Aorta (tissue), 5 donors: ENCODE data around the gene YWHAG. TPM values are rescaled to one million over a fixed set of nuclear protein-coding genes. Genes with fewer than 3 reads are reported as not detected.

Experiments
- ATAC-seq: fragments of 200-7000 bp; cut with Tn5 transposase; one replicate; pipeline ENCODE4 v1.9.1; 2022; ENCODE audit warnings: moderate library complexity; ENCODE audit not compliant: low FRiP score
- DNase-seq, 2 donors: peaks; one replicate each; pipeline ENCODE4 v3.0.0-alpha.2; 2020
- H3K27ac ChIP-seq, 2 donors: one replicate each; pipeline ENCODE4 v1.5.1; 2013; ENCODE audit warnings: low read length in 2 of 2, mild to moderate bottlenecking in 2 of 2, moderate library complexity in 2 of 2, control low read depth in 1 of 2, inconsistent platforms in 1 of 2, low read depth in 1 of 2
- H3K27me3 ChIP-seq, 2 donors: one replicate each; pipeline ENCODE4 v1.6.1; 2013; ENCODE audit warnings: control low read depth in 1 of 2, low read length in 1 of 2, mild to moderate bottlenecking in 1 of 2, moderate library complexity in 1 of 2; ENCODE audit not compliant: insufficient read depth in 2 of 2, control insufficient read depth in 1 of 2
- H3K36me3 ChIP-seq, 2 donors: one replicate each; pipeline ENCODE4 v1.6.1; 2013; ENCODE audit warnings: control low read depth in 1 of 2, low read length in 1 of 2, mild to moderate bottlenecking in 1 of 2; ENCODE audit not compliant: insufficient read depth in 2 of 2, control insufficient read depth in 1 of 2
- H3K4me1 ChIP-seq, 2 donors: one replicate each; pipeline ENCODE4 v1.6.1; 2013; ENCODE audit warnings: low read length in 2 of 2, control low read depth in 1 of 2, mild to moderate bottlenecking in 1 of 2, moderate library complexity in 1 of 2; ENCODE audit not compliant: insufficient read depth in 2 of 2, control insufficient read depth in 1 of 2
- H3K4me3 ChIP-seq, 2 donors: one replicate each; pipeline ENCODE4 v1.5.1; 2013; ENCODE audit warnings: low read length in 2 of 2, control low read depth in 1 of 2, mild to moderate bottlenecking in 1 of 2
- H3K9me3 ChIP-seq: one replicate; pipeline ENCODE4 v1.6.1; 2013; ENCODE audit warnings: mild to moderate bottlenecking, low read length; ENCODE audit not compliant: control insufficient read depth
- WGBS, 2 donors: extraction: QIAGEN DNeasy Blood & Tissue Kit; methylation state at CpG; one replicate each; pipeline ENCODE4 v1.1.7; 2013; 5-methylcytosine and 5-hydroxymethylcytosine counted together
- intact Hi-C, 2 donors: fragments of 100-400 bp; cut with DNase I; formaldehyde crosslinking; loops; one replicate each; pipeline versions ENCODE4 v1.14.2 to v1.15.0; 2022
- polyA plus RNA-seq, 2 donors: library from polyadenylated mRNA; stranded (reverse); fragments of 200-250 nt; gene quantifications; one replicate each; pipeline ENCODE4 v1.2.3, GENCODE V29; 2013
- total RNA-seq, 2 donors: library from RNA; stranded (reverse); fragmentation: NEBNext Ultra II Directional; extraction: Animal tissue kit (Norgen Biotek cat#: 25700); gene quantifications; one replicate each; pipeline ENCODE4 v1.2.1, GENCODE V29; 2021
- donor health status: healthy with polysubstance abuse.
- donor health status: Bipolar disorder and iron deficiency.
- donor health status: DM: no; HTN: no; CAD: no.
- donor health status: DM: no; HTN: no; CAD: no.
- donor health status: DM: yes; HTN: yes; CAD: no.

YWHAG gene
- total and polyA plus RNA-seq, 4 donors: 40.0 to 121 (median 81.1) TPM

- no peaks in the 10 kb centered on the region for H3K9me3 ChIP-seq
- no peaks in the 10 kb centered on the region for H3K27me3 ChIP-seq
- H3K4me1 ChIP-seq: no peaks in the 10 kb centered on the region
- DNase-seq (peak in 1 of 2 donors; percentile 84), ATAC-seq (peak; percentile 61)
- 2% methylated on average over 61 to 98 of the region's 98 CpGs for WGBS, 2 donors
- intact Hi-C loops: loop anchor here (5.0 to 10.0 kb wide), 2 partner anchors 35 to 108 kb away; no protein-coding TSS in a partner anchor
- no peaks in the 10 kb centered on the region for H3K36me3 ChIP-seq
- H3K27ac ChIP-seq: no peak overlapping the region
- H3K4me3 ChIP-seq: peak overlapping the region; percentile 33 to 40
Measured at GRCh38 chr7:76282344-76283253, 76.2 kb downstream of the YWHAG start.

GRCh38 chr7:76281706-76282343 lies 77.0 kb downstream of the YWHAG start:
- 1 to 6% methylated on average over 8 to 36 of the region's 36 CpGs for WGBS, 2 donors
- no peak for ATAC-seq
- peak in 1 of 2 donors; percentile 76 for DNase-seq
- H3K9me3 ChIP-seq: no peaks in the 10 kb centered on the region
- intact Hi-C loops: loop anchor here (5.0 to 10.0 kb wide), 2 partner anchors 35 to 107 kb away; no protein-coding TSS in a partner anchor
- H3K27ac ChIP-seq: no peak overlapping the region
- H3K4me3 ChIP-seq: peak overlapping the region; percentile 35 to 58
- H3K27me3 ChIP-seq: no peaks in the 10 kb centered on the region
- H3K36me3 ChIP-seq: no peaks in the 10 kb centered on the region
- H3K4me1 ChIP-seq: no peaks in the 10 kb centered on the region

GRCh38 chr7:76281006-76281705 lies 77.6 kb downstream of the YWHAG start:
- H3K4me1 ChIP-seq: no peaks in the 10 kb centered on the region
- ATAC-seq (no peak), DNase-seq (peak in 1 of 2 donors; percentile 80)
- 2 to 4% methylated on average over 21 to 63 of the region's 63 CpGs for WGBS, 2 donors
- peak overlapping the region; percentile 35 to 58 for H3K4me3 ChIP-seq
- no peaks in the 10 kb centered on the region for H3K36me3 ChIP-seq
- H3K27me3 ChIP-seq: no peaks in the 10 kb centered on the region
- intact Hi-C loops: loop anchor here (5.0 to 10.0 kb wide), 2 partner anchors 36 to 106 kb away; no protein-coding TSS in a partner anchor
- H3K27ac ChIP-seq: no peak overlapping the region
- no peaks in the 10 kb centered on the region for H3K9me3 ChIP-seq

- intact Hi-C loops: loop anchor here (5.0 to 10.0 kb wide), 2 partner anchors 37 to 106 kb away; no protein-coding TSS in a partner anchor
- Histone ChIP-seq H3K36me3 (no peaks in the 10 kb centered on the region), H3K4me3 (no peak overlapping the region), H3K4me1 (no peaks in the 10 kb centered on the region), H3K9me3 (no peaks in the 10 kb centered on the region), H3K27ac (no peak overlapping the region), H3K27me3 (no peaks in the 10 kb centered on the region)
- ATAC-seq (no peak), DNase-seq (peak in 1 of 2 donors; percentile 73)
- WGBS, 2 donors: 14 to 16% methylated on average over 12 to 25 of the region's 25 CpGs
Measured at GRCh38 chr7:76280408-76280807, 78.4 kb downstream of the YWHAG start.

- intact Hi-C loops: no loop called here
- H3K27ac ChIP-seq: no peak overlapping the region
- 93 to 99% methylated on average over 1 of the region's 1 CpG for WGBS, 2 donors
- no peaks in the 10 kb centered on the region for H3K4me1 ChIP-seq
- H3K36me3 ChIP-seq: no peaks in the 10 kb centered on the region
- no peak overlapping the region for H3K4me3 ChIP-seq
- H3K9me3 ChIP-seq: no peaks in the 10 kb centered on the region
- DNase-seq: no peak
- no peaks in the 10 kb centered on the region for H3K27me3 ChIP-seq
- no peak for ATAC-seq
Measured at GRCh38 chr7:76278540-76278939, 80.3 kb downstream of the YWHAG start.

Other genes starting within 250 kb of the YWHAG start
- gene SRRM3, start 157.1 kb downstream of the YWHAG start, total RNA-seq: 1 to 10 TPM; 3.0 to 5.9 TPM
- gene SRRM3, start 157.1 kb downstream of the YWHAG start, polyA plus RNA-seq: 1 to 10 TPM; 3.8 to 7.4 TPM
- 1,000 to 10,000 TPM; 1,225 to 2,295 TPM for gene HSPB1, start 56.3 kb downstream of the YWHAG start, total RNA-seq
- 1,000 to 10,000 TPM in 1 of 2 donors, 100 to 1,000 TPM in 1; 742 to 1,817 TPM for gene HSPB1, start 56.3 kb downstream of the YWHAG start, polyA plus RNA-seq
- gene SSC4D, start 50.7 kb upstream of the YWHAG start, total RNA-seq: under 1 TPM; 0.33 to 0.58 TPM
- gene SSC4D, start 50.7 kb upstream of the YWHAG start, polyA plus RNA-seq: under 1 TPM in 1 of 2 donors, not detected in 1; 0.13 TPM
- gene ZP3, start 66.0 kb upstream of the YWHAG start, total RNA-seq: 1 to 10 TPM; 1.5 to 2.0 TPM
- gene ZP3, start 66.0 kb upstream of the YWHAG start, polyA plus RNA-seq: 1 to 10 TPM in 1 of 2 donors, under 1 TPM in 1; 0.38 to 3.2 TPM
- 10 to 100 TPM; 23.7 to 40.9 TPM for gene DTX2, start 102.7 kb upstream of the YWHAG start, total RNA-seq
- gene DTX2, start 102.7 kb upstream of the YWHAG start, polyA plus RNA-seq: 10 to 100 TPM; 10.4 to 14.4 TPM
- gene UPK3B, start 151.6 kb upstream of the YWHAG start, total RNA-seq: 1 to 10 TPM; 1.6 to 1.7 TPM
- gene UPK3B, start 151.6 kb upstream of the YWHAG start, polyA plus RNA-seq: 1 to 10 TPM in 1 of 2 donors, not detected in 1; 1.3 TPM
- gene SPDYE16, start 184.3 kb upstream of the YWHAG start, total RNA-seq: under 1 TPM; 0.16 to 0.48 TPM
- gene SPDYE16, start 184.3 kb upstream of the YWHAG start, polyA plus RNA-seq: under 1 TPM in 1 of 2 donors, not detected in 1; 0.61 TPM